NCI-H1092 treated with DMSO at 0.1 percent for 48 hours (cell line): ENCODE data around the gene DERL3.

ENCODE experiments used
- DNase-seq: peaks from one replicate; lab custom pipeline; 2025; lab: John Stamatoyannopoulos, UW

DERL3 gene

DNA sequence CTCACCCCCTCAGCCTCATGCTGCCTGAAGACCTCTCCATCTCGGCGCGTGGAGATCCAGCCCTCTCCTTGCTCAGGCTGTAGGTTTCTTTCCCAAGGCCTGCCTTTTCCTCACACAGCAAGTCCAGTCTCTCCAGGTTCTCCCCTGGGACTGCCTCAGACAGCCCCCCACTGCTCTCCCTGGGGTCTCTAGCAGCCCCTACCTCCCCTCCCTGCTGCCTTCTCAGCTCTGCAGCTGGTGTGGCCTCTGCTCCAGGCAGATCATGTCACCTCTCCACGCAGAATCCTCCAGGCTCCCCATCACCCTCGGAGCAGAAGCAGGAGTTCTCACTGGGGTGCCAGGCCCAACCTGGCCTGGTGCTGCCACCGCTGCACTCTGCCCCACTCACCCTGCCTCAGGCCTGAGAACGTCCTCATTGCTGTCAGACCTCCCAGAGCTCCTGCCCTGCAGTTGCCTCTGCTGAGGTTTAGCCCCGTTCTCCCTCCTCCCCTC lies 36.9 kb downstream of the DERL3 start:
- no peak for DNase-seq

DNA sequence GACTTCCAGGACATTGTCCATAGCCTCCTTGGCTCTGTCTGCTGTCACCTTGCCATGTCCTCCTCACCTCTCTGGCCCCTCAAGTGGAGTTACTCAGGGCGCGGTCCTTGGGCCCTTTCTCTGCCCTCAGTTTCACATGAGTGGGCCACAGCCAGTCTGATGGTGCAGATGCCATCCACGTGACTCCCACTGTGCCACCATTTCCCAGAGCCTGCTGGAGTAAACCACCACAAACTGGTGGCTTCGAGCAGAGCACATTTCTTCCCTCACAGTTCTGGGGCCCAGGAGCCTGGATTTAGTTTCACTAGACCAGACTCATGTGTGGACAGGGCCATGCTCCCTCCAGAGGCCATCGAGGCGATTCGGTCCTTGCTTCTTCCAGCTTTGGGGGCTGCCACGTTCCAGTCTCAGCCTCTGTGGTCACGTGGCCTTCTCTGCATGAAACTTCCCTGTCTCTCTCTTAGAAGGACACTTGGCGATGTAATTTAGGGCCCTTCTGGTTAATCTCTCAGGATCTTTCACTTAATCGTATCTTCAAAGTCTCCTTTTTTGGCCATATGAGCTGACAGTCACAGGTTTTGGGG lies 37.5 kb downstream of the DERL3 start:
- no peak for DNase-seq

DNA sequence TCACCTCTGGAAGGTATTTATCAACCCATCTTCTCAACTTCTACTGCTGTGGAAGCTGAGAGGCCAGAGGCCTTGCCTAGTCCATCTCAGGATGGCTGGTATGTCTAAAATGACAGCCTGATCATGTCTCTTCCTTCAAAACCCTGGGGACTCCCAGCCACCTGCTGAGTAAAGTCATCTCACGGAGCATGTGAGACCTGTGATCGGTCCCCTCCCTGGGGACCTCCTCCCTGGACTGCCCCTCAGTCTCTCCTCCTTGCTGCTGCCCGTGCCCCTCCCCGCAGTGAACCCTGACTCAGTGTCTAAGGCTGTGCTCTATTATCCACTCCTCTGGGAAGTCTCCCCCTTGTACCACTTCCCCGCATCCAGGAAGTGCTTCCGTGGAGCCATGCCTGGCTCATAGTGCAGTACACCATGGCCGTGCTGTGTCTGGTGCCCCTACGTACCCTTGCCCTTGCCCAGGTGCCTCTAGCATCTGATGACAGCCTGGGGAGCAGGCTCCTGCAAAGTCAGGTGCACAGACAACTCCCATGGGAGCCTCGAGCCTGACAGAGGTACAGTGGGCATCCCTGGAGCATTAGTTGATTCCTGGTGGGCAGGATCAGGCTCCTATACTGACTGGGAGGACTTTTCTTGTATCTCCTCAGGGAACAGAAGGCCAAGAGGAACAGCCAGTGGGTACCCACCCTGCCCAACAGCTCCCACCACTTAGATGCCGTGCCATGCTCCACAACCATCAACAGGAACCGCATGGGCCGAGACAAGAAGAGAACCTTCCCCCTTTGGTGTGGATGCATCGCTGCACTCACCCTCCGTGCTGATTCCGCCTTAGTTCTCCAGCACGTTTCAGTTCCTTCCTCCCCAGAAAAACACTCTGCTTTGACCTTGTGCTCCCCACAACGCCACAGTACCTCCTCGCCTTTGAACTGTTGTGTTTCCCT lies 38.2 kb downstream of the DERL3 start:
- DNase-seq = no peak

DNA sequence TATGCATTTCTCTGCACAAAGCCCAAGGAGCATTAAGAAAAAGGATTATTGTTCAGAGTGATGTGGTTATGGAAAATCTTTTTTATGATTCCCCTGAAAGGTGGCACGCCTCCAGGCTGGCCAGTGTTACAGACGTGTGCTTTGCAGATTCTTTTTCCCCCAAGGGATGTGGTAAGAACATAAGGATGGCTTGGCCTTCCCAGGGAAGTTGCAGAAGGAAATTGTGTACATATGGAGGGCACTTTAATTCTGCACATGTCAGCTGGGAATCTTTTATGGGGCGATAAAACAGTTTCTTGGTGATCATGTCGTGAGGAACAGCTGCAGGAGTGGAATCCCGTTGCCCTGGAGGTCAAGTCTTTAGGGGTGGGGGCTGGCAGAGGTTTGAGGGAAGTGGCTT lies 42.3 kb downstream of the DERL3 start:
- no peak for DNase-seq

DNA sequence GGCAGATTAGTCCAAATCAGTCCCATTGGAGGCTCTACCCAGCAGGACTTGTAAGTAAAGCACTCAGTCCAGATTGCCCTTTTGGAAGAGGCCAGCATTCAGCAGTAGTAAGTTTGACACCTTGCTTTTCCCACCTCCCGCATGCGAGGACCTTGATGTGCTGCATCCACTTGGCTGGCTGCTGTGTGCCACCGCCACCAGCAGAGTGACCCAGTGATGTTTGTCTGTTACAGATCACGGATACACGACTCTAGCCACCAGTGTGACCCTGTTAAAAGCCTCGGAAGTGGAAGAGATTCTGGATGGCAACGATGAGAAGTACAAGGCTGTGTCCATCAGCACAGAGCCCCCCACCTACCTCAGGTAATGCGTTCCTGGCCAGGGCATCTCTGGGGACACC lies 45.5 kb downstream of the DERL3 start:
- DNase-seq = no peak

DNA sequence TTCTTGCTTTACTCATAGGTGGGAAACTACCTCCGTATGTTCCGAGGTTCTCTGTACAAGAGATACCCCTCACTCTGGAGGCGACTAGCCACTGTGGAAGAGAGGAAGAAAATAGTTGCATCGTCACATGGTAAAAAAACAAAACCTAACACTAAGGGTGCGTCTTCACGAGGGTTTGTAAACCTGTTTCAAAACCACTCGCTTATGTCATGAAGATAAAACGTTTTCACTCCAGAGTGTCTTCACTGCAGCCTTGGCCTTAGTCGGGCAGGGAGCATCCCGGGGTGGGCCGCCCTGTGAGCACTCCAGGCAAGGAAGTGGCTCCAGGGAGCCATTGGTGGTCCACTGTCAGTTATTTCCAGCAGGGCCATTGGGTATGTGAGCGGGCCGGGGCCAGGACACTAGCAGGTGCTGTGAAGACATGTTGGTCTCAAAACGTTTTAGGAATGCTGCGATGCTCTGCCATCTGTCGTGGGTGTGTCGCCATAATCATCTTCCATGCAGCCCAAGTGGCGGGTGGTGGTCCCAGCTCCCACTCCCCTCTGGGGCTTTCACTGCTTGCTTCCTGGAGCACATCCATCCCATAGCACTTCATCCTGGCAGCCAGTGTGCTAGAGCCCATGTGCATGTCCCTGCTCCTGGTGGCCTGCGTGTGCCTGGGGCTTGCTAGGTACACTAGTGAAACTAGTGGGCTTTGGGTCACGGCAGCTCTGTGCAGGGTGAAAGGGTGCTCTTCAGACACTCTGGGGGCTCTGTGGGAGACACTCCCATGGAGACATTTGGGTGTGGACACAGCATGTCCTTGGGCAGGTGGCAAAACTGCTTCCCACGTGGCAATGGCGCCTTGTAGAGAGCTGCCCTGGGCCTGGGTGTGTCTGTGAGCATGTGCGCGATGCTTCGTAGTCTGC lies 46.8 kb downstream of the DERL3 start:
- no peak for DNase-seq

DNA sequence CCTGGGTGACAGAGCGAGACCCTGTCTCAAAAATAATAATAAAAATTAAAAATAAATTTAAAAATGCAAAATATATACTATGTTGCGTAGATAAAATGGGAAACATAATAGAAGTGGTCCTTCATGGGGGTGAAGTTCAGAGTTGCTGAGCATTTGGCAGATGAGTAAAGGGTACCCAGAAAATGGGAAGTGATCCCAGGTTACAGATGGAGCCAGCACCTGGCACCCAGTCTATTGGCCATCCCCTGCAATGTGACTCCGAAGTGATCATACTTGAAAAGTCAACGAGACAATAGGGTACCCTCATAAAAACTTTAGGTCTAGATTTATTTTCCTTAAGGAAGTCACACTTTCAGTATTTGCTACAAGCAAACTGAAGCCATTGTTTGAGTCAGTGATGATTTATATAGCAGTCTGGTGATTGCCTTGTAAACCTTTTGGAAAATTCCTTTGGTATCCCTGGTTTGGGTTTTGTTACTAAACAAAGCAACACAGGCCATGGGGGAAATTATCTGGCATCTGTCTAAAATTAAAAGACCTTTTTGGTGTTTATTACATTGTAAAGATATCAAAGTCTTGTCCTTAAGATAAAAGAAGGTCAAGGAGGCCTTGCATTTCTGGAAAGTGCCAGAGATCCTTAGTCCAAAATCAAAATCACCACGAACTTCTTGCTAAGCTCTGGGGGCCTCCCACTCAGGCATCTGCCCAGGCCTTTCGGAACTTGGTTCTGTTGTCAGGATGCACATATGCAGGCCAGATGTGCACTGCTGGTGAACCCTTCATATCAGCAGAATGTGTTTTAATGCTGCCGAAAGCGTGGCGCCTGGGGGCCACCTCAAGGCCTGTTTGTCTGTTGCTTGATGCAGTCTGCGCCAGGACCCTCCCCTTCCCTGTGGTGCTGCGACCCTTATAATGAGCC lies 47.7 kb downstream of the DERL3 start:
- DNase-seq = no peak

DNA sequence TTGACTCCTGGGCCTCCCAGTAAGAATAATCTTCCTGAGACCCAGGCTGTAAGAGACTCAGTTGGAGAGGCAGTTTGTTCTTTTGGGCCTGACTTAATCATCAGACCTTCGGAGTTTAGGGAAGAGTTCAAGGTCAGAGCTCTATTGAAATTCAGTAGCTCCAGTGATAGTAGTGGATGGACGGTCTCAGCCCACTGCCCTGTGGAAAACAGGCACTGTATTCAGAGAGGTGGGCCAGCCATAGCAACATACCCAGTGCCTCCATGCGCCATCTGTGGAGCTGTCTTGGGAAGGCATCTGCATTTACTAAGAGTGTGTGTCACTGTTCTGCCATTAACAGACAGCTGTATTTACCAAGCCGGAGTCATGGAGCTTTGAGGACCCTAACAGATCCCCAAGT lies 49.2 kb downstream of the DERL3 start:
- DNase-seq = no peak

DNA sequence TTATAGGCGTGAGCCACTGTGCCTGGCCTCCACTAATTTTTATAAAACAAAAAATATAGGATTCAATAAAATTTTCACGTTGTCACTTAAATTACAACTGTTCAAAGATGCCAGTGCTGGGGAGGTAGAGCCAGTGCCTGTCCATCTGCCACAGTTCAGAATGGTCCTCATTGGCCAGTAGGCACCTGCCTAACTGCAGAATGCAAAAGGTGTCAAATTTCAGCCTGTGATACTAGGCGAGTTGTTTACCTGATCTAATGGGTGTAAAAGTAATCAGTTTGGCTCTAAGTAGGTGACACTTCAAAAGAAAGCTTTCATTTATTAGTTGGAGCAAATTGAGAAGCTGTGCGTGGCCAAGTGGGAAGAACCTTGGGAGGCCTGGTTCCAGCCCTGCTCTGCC lies 49.7 kb downstream of the DERL3 start:
- DNase-seq = peak; percentile 11

DNA sequence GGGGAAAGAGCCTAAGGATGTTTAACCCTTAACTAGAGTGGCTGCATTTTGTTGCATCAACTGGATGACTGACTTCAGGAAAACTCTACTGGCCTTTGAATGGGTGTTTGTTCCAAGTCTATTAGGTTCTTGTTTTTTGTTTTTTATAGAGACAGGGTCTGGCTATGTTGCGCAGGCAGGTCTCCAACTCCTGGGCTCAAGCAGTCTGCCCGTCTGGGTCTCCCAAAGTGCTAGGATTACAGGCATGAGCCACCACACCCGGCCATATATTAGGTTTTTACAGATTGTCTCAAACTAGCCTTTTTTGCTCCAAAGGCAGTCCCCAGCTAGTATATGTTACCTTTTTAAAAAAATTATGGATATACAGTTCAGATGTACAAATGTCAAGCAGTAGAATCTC lies 50.9 kb downstream of the DERL3 start:
- no peak for DNase-seq

DNA sequence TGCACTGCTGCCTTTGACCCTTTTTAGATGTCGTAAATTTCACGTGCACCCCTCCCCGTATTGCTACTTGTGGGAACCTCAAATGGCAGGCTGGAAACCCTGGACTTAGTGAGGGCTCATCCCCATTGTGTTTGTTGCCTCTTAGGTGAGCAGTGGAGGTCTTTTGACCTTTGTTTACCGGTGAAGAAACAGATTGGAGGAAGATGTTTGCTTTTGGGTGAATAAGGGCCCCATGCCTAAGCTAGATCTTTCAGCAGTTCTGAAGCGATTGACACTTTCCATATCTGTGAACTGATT lies 51.3 kb downstream of the DERL3 start:
- no peak for DNase-seq

DNA sequence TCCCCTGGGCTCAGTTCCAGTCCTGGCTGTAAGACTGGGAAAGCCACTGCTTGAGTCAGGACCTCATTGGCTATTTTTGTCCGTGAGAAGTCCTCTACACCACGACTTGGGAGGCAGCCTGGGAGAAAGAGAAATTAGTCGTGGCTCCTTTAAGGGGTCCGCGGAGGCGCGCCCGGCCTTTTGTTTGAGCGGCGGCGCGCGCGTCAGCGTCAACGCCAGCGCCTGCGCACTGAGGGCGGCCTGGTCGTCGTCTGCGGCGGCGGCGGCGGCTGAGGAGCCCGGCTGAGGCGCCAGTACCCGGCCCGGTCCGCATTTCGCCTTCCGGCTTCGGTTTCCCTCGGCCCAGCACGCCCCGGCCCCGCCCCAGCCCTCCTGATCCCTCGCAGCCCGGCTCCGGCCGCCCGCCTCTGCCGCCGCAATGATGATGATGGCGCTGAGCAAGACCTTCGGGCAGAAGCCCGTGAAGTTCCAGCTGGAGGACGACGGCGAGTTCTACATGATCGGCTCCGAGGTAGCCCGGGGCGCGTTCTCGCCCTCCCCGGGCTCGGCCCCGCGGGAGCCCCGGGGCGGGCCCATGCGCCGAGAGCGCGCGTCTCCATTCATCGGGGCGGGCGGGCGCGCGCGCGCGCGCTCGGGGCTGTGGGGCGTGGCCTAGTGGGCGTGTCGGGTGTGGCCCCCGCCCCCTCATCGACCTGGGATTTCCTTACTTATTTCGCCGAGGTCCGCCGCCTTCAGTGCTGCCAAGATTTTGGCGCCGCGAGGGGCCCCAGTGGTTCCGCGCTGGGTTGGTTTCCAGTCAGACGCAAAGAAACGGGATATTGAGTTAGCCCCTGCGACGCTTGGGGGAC lies 51.8 kb downstream of the DERL3 start, which contains the start of gene SMARCB1:
Gene SMARCB1 (plus strand): TSS at position 215 of the 848 bp plus-strand sequence. CDS start 204 bp downstream, at position 419.
- peak; percentile 85 for DNase-seq

DNA sequence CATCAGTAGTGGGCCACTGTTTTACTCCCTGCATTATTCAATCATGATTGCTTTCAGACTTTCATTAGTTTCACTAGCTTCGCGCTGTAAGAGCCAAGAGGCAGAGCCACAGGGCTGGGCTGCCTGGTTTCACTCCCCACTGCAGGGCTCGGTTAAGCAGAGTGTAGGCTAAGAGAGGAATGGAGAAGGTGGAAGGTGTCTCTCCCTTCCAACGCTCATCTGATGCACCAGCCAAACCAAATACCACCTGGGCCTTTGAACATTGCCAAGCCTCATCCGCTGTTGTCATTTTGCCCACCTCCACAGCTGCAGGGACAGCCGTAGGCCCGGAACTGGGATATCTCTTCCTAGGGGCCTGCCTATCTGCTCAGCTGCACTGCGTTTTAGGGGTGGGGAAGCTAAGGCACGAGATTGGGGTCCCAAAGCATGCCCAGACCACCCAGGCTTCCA lies 52.5 kb downstream of the DERL3 start:
- peak; percentile 64 for DNase-seq
